SK-N-MC (cell line): ENCODE data around the gene MAGI2.
A peak's percentile ranks its signal among the peaks of the same experiment; 100 is the strongest.

ENCODE experiments used
- DNase-seq: peaks from one replicate; pipeline ENCODE4 v3.0.0-alpha.2; 2011; ENCODE audit warnings: low read depth, low spot score
- H3K27ac ChIP-seq: fragments of 200-600 bp; sonication (generic); 2 replicates; pipeline ENCODE4 v1.5.1; 2016; ENCODE audit warnings: mixed run types
- H3K36me3 ChIP-seq: fragments of 200-600 bp; sonication (generic); 2 replicates; pipeline ENCODE4 v1.6.1; 2017; ENCODE audit warnings: antibody characterized with exemption, low read length, mixed read lengths; ENCODE audit not compliant: insufficient read depth
- H3K4me3 ChIP-seq: fragments of 200-600 bp; sonication (generic); 2 replicates; pipeline ENCODE4 v1.5.1; 2016
- H3K9ac ChIP-seq: fragments of 200-600 bp; sonication (generic); 2 replicates; pipeline ENCODE4 v1.8.0; 2017; ENCODE audit warnings: mixed run types, mixed read lengths; ENCODE audit not compliant: insufficient read length
- H3K9me3 ChIP-seq: fragments of 200-600 bp; sonication (generic); 2 replicates; pipeline ENCODE4 v1.6.1; 2017; ENCODE audit warnings: low read depth, mild to moderate bottlenecking, antibody characterized with exemption, low read length, moderate library complexity, mixed read lengths
- EZH2 ChIP-seq: fragments of 200-600 bp; sonication (generic); IDR thresholded peaks from one replicate; pipeline ENCODE4 v1.6.1; 2017; ENCODE audit warnings: antibody characterized with exemption
- FOXP2 ChIP-seq: optimal IDR thresholded peaks from 2 replicates; pipeline ENCODE3; 2011; ENCODE audit warnings: mild to moderate bottlenecking, moderate library complexity; ENCODE audit not compliant: insufficient read depth; ENCODE audit errors: extremely low read length, control extremely low read depth
- POLR2AphosphoS5 ChIP-seq: IDR thresholded peaks from 2 replicates; pipeline ENCODE4 v1.6.1; 2012; ENCODE audit warnings: mild to moderate bottlenecking, low read depth, low read length, borderline replicate concordance

MAGI2 gene

DNA sequence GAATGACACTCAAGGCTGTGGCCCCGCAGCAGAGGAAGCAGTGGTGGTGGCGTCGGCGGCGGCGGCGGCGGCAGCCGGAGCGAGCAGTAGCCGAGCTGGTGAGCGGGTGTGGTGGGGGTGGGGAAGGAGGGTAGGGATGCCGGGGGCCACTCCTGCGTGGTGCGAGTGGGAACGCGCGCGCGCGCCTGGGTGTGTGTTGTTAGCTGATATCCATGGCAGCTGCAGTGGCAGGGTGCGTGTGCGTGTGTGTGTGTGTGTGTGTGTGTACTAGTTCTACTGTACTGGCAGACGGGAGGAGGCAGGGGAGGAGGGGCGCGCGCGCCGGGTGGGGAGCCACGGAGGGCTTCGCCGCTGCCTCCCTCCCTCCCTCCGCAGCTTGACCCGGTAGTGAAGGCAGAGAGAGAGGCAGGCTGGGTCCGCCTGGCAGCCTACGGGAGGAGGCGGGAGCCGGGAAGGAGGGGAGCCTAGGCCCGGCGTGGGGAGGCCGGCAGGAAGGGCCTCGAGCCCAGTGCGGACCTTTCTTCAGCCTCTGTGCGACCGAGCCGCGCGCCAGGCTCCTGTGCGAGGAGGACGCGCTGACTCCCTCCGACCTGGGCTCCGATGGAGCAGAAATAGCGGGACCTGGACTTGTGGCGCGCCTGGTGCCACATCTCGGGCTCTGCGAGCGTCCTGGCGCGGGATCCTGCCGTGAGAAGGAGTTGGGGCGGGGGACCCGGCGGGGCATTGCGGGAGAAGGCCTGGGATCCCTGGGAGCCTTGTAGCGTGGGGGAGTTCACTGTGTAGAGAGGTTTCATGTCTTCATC lies at the start of gene MAGI2:
Gene MAGI2 (minus strand): TSS at position 110 of the 803 bp plus-strand sequence. CDS start 347 bp downstream, outside the sequence.
- Histone ChIP-seq H3K9me3 (no peaks in the 10 kb centered on the region), H3K27ac (no peak within 1 kb of the TSS), H3K36me3 (no peaks in the 10 kb centered on the region), H3K4me3 (peak within 1 kb of the TSS; percentile 88), H3K9ac (peak within 1 kb of the TSS; percentile 69)
- no peak for DNase-seq
- TF ChIP-seq EZH2: no peak

DNA sequence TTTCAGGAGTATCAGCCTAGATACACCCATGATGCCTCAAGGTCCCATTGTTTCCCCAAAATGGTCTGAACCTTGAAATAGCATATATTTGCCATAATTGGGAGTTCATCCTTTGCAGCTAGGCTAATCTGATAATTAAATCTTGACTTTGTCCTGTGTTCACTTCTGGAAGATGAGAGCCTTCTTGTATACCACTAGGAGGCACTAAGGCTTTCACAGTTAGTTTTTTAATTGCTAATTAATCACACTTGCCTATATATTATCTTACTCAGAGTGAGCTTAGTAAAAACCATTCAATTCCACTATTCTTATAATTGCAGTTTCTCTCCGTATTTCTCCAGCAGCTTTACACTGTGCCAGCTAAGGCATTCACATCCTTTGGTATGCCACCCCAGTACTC lies 48.7 kb upstream of the MAGI2 start:
- no peaks in the 10 kb centered on the region for H3K36me3 ChIP-seq
- no peak overlapping the region for H3K27ac ChIP-seq
- H3K9me3 ChIP-seq: no peaks in the 10 kb centered on the region
- no peak overlapping the region for H3K4me3 ChIP-seq
- H3K9ac ChIP-seq: no peak overlapping the region
- no peak for DNase-seq
- TF ChIP-seq FOXP2: no peak
- no peak for TF ChIP-seq EZH2
- TF ChIP-seq POLR2AphosphoS5: no peak

DNA sequence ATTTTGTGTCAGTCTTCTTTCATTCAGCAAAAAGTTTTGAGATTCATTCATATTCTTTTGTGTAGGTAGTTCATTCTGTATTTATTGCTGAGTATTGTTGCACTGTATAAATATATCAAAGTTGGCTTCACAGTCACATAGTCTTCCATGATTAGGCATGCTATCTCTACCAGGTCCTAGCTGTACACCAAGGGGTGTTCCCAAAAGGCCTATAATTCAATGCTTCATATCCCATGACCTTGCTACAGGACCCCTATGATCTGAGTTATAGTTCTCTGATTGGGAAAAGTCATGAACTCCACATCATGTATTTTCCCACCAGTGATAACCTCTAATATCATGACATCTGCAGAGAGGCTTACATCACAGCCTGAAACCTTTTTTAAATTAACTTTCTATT lies 47.3 kb upstream of the MAGI2 start:
- TF ChIP-seq FOXP2 (no peak), EZH2 (no peak), POLR2AphosphoS5 (no peak)
- no peaks in the 10 kb centered on the region for H3K36me3 ChIP-seq
- H3K9me3 ChIP-seq: no peaks in the 10 kb centered on the region
- no peak overlapping the region for H3K4me3 ChIP-seq
- H3K9ac ChIP-seq: no peak overlapping the region
- H3K27ac ChIP-seq: no peak overlapping the region
- no peak for DNase-seq

DNA sequence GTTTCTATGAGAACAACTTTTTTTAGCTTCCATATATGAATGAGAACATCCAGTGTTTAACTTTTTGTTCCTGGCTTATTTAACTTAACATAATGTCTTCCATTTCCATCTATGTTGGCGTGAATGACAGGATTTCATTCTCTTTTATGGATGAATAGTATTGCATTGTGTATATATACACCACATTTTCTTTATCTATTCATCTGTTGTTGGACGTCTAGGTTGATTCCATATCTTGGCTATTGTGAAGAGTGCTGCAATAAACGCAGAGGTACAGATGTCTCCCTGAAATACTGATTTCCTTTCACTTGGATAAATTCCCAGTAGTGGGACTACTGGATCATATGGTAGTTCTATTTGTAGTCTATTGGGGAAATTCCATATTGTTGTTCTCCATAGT lies 44.3 kb upstream of the MAGI2 start:
- H3K36me3 ChIP-seq: no peaks in the 10 kb centered on the region
- TF ChIP-seq POLR2AphosphoS5: no peak
- TF ChIP-seq FOXP2: no peak
- no peak for TF ChIP-seq EZH2
- no peak for DNase-seq
- no peaks in the 10 kb centered on the region for H3K9me3 ChIP-seq
- no peak overlapping the region for H3K9ac ChIP-seq
- no peak overlapping the region for H3K27ac ChIP-seq
- no peak overlapping the region for H3K4me3 ChIP-seq

DNA sequence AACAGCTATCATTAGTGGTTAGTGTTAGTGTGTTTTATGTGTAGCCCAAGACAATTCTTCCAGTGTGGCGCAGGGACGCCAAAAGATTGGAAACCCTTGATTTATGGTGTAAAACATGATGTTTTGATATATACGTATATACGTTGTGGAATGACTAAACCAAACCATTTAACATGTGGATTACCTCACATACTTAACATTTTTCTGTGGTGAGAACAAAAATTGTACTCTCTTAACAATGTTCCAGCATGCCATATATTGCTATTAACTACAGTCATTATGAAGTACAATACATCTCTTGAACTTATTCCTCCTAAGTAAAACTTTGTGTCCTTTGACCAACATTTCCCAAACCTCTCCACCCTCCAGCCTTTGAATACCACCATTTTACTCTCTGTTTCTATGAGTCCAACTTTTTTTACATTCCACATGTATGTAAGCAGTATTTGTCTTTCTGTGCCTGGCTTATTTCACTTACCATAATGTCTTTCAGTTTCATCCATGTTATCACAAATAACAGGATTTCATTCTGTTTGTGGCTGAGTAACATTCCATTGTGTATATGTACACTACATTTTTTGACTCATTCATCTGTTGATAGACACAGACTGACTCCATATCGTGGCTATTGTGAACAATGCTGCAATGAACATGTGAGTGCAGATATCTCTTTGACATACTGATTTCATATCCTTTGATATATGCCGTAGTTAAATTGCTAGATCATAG lies 42.2 kb upstream of the MAGI2 start:
- Histone ChIP-seq H3K4me3 (no peak overlapping the region), H3K9me3 (no peaks in the 10 kb centered on the region), H3K36me3 (no peaks in the 10 kb centered on the region), H3K27ac (no peak overlapping the region), H3K9ac (no peak overlapping the region)
- no peak for DNase-seq
- TF ChIP-seq FOXP2: no peak
- TF ChIP-seq POLR2AphosphoS5: no peak
- no peak for TF ChIP-seq EZH2

DNA sequence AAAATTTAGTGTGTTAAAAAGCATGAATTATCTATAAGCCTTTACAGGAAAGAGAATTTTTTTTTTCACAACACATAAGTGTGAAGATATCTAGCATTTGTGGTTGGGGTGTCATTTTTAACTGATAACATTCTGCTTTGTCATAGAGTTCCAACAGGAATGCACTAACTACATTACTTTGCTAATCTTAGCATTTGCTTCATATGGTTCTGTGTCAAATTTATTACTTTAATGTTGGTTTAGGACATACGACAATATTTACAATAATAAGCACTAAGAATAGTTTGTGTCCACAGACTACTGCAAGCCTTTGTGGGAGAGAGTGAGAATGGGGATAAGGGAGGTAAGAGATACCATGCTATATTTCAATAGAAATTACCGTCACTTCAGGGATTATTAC lies 40.6 kb upstream of the MAGI2 start:
- no peaks in the 10 kb centered on the region for H3K9me3 ChIP-seq
- H3K9ac ChIP-seq: no peak overlapping the region
- TF ChIP-seq EZH2: no peak
- no peaks in the 10 kb centered on the region for H3K36me3 ChIP-seq
- no peak overlapping the region for H3K27ac ChIP-seq
- H3K4me3 ChIP-seq: no peak overlapping the region
- no peak for DNase-seq

DNA sequence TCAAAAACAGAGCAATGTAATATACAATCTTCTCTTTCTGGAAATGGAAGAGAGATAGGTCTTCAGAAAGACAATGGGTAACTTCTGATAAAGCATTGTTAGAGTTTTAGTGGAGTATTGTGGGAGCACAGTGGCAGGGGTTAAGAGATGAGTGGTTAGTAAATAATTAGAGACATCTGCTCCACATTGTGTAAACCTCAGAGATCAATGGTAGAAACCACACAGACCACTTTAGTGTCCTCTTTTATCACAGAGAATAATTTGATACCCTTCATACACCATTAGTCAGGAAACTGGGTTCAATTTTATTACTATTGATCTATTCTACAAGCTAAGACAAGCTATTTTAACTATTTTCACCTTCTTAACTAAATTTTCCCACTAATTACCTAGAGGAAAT lies 35.9 kb upstream of the MAGI2 start:
- Histone ChIP-seq H3K9ac (no peak overlapping the region), H3K9me3 (no peaks in the 10 kb centered on the region), H3K27ac (no peak overlapping the region), H3K4me3 (no peak overlapping the region), H3K36me3 (no peaks in the 10 kb centered on the region)
- TF ChIP-seq EZH2: no peak
- no peak for TF ChIP-seq FOXP2
- TF ChIP-seq POLR2AphosphoS5: no peak
- no peak for DNase-seq

DNA sequence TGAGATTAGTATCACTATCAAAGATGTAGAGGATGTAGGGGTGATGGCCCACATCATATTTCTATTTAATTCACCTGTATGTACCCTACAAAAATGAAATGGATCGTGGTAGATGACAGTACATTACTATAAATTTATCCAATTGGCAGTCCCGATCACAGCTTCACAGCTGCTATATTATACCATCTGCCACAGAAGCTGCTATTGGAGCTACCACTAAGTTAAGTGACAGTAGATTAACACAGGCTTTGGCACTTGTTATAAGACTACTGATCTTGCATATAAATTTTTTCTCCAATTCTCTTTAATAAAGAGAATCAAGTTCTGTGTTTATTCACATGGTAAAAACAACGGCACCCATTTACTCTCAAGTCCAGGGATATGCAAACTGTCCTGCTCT lies 24.9 kb upstream of the MAGI2 start:
- no peak for DNase-seq
- Histone ChIP-seq H3K9ac (no peak overlapping the region), H3K9me3 (no peaks in the 10 kb centered on the region), H3K36me3 (no peaks in the 10 kb centered on the region), H3K4me3 (no peak overlapping the region), H3K27ac (no peak overlapping the region)
- TF ChIP-seq EZH2: no peak
- TF ChIP-seq POLR2AphosphoS5: no peak
- TF ChIP-seq FOXP2: no peak

DNA sequence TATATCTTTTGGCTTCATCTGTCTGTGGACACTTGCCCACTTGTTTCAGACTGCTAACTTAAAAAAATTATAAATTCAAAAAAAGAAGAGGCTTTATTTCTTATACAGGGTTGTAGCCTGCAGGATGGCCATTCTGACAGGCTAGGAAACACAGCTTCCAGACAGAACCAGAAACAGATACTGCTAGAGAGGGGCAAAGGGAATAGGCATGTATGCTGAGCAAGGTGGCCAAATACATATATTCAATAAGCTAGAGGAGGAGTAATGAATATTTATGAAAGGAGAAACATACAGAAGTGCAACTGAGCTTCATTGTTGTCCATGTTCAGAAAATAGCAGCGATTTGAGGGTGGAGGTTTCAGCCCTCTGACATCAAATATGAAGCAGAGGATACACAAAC lies 22.0 kb upstream of the MAGI2 start:
- TF ChIP-seq EZH2 (no peak), FOXP2 (no peak), POLR2AphosphoS5 (no peak)
- Histone ChIP-seq H3K36me3 (no peaks in the 10 kb centered on the region), H3K4me3 (no peak overlapping the region), H3K27ac (no peak overlapping the region), H3K9me3 (no peaks in the 10 kb centered on the region), H3K9ac (no peak overlapping the region)
- DNase-seq: no peak
